AG09309 (cell line): ENCODE data around the gene SMG6.

Experiments
- DNase-seq: peaks from one replicate; pipeline ENCODE4 v3.0.0-alpha.2; 2010; ENCODE audit warnings: low read depth
- H3K4me3 ChIP-seq: 2 replicates; pipeline ENCODE4 v1.5.1; 2011; ENCODE audit warnings: mild to moderate bottlenecking, low read depth, low read length, moderate library complexity; ENCODE audit not compliant: control insufficient read depth
- TF ChIP-seq, protein P1 (sequence below): IDR thresholded peaks from 2 replicates; pipeline ENCODE4 v1.5.1; 2011; ENCODE audit warnings: mild to moderate bottlenecking, low read depth, low read length, inconsistent platforms; ENCODE audit not compliant: insufficient read depth, control insufficient read depth; ENCODE audit errors: missing control alignments

The SMG6 gene

DNA sequence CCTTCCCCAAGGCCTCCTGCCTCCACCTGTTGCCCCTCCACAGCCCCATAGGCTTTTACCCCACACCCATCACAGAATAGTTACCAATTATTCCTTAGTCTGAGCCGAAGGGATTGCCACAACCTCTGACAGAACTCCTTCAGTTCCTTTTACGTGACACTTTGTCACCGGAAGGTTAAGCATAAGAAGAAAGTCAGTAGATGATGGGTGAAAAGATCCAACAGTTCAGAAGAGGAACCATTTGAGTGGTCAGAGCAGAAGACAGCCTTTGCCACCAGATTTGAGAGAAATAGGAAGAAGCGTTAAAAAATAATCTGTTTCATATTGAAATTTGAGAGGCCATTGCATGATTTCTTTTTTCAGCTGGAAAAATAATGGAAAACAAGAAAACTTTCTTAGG lies 1.3 kb upstream of the SMG6 start:
- TF ChIP-seq, protein P1, sequence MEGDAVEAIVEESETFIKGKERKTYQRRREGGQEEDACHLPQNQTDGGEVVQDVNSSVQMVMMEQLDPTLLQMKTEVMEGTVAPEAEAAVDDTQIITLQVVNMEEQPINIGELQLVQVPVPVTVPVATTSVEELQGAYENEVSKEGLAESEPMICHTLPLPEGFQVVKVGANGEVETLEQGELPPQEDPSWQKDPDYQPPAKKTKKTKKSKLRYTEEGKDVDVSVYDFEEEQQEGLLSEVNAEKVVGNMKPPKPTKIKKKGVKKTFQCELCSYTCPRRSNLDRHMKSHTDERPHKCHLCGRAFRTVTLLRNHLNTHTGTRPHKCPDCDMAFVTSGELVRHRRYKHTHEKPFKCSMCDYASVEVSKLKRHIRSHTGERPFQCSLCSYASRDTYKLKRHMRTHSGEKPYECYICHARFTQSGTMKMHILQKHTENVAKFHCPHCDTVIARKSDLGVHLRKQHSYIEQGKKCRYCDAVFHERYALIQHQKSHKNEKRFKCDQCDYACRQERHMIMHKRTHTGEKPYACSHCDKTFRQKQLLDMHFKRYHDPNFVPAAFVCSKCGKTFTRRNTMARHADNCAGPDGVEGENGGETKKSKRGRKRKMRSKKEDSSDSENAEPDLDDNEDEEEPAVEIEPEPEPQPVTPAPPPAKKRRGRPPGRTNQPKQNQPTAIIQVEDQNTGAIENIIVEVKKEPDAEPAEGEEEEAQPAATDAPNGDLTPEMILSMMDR = no peak
- no peak for DNase-seq
- no peak overlapping the region for H3K4me3 ChIP-seq

DNA sequence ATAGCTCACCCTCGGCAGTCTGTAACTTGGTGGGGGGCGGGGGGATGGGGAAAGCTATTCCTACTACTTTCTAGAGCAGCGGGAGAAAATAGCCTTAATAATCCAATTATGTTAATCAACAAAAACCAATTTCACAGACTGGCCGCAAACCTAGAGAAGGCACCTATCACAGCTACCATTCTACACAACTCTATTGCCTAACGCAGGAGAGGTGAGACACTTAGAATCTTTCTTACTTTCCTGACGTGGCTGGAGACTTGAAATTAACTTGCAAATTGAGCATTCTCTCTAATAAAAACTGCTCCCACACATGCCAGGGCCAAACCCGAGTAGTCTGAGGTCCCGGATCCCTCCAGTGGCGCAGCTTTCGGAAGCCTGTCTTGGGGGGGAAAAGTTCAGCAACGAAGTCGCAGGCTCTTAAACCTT lies 794 bp downstream of the SMG6 start:
- no peak for DNase-seq
- H3K4me3 ChIP-seq = peak overlapping the region; percentile 84
- TF ChIP-seq, protein P1 = no peak

DNA sequence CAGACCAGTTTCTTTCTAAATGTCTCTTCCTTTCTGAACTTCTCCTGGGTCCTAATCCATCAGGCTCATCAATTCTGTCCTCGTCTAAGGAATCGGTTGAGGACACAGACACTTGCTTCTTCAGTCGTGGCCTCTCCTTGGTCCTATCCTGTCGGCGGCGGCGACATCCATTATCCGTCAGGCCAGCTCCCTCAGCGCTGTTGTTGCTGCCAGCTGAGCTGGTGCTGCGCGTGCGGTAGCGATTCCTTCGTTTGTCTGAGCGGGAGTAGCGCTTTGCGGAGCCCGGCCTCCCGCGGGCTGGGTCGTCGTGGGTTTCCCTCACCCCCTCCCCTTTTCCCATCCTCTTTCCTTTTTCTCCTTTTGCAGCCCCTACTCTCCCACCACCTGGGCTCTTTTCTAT lies 3.8 kb downstream of the SMG6 start:
- TF ChIP-seq, protein P1 = no peak
- no peak for DNase-seq
- no peak overlapping the region for H3K4me3 ChIP-seq

DNA sequence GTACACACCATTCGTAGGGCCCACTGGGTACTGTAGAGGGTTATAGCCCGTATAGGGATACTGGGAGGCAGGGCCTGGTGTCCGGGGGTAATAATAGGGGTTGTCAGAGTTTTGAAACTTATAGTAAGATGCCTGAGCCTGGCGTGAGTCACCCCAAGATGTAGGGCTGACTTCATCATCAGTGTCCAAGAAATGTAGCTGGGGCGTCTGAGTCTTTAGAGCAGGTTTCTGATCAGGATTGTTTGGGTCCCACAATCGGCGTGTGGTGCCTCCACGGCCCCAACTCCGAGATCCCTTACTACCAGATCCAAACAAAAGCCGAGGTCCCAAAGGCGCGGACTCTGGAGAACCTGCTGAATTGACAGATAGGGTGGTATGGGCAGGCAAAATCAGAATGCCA lies 4.4 kb downstream of the SMG6 start:
- TF ChIP-seq, protein P1 = no peak
- no peak for DNase-seq
- H3K4me3 ChIP-seq = no peak overlapping the region

DNA sequence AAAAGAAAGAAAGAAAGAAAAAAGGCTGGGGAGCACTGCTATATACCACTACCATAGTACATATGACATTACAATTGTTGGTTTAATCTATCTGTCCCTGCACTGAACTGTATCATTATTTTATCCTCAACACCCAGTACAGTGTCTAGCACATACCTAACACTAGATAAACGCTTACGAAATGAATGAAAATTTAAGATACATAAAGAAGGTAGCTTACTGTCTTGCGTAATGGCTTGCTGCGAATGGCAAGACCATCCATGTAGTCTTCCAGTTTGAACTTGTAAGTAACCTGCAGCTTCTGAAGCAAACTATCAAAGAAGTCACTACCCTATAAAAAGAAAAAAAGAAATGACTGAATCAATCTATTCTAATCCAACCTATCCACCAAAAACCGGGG lies 6.6 kb downstream of the SMG6 start:
- TF ChIP-seq, protein P1 = no peak
- no peak for DNase-seq
- H3K4me3 ChIP-seq = no peak overlapping the region

DNA sequence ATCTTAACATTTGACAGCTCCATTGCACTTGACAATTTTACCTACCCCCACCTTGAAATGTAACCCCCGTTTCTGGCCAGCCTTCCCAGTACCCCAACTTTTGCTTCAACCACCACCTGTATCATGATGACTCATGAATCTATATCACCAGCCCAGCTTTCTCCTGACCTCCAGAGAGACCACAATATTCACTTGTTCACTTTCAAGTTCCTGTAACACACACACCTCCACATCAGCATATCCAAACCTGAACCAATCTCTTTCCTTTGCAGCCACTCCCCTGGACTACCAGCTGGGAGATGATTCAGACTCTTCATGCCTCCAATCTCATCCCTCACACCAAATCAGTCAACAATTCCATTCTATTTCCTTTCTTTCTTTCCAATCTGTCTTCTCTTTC lies 8.0 kb downstream of the SMG6 start:
- no peak for DNase-seq
- no peak overlapping the region for H3K4me3 ChIP-seq
- TF ChIP-seq, protein P1 = no peak

DNA sequence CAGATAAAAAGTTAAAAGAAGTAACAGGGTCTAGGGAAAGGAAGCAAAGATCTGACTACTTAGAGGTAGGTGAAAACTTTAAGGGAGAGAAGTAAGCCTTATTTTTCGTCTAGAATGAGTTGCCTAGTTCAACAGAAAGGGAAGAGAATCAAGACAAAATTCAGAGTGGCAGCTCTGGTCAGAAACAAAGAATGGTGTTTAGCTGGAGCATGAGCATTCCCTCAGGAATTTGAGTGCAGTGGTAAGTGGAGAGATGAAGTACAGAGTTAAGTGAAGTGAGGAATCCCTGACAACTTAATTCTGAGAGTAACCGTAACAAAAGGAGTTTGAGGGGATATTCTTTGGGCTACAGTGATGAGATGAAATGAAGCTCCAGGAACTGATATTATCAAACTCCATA lies 11.5 kb downstream of the SMG6 start:
- TF ChIP-seq, protein P1 = no peak
- no peak for DNase-seq

More for the DNA sequence above, 11.5 kb downstream of the SMG6 start:
- no peak overlapping the region for H3K4me3 ChIP-seq
